GM19463 (cell line): ENCODE measurements around the gene CHORDC1.
"Not testable (repeated sequence)": the region's sequence is repeated elsewhere in the genome, so short reads cannot be mapped to it uniquely, and the experiment has no call there.

Source experiments
- ATAC-seq: cut with Tn5 transposase; IDR thresholded peaks from one replicate; pipeline ENCODE4 v1.9.1; 2021; ENCODE audit warnings: mild to moderate bottlenecking, moderate library complexity; ENCODE audit not compliant: unreplicated experiment

CHORDC1 gene

DNA sequence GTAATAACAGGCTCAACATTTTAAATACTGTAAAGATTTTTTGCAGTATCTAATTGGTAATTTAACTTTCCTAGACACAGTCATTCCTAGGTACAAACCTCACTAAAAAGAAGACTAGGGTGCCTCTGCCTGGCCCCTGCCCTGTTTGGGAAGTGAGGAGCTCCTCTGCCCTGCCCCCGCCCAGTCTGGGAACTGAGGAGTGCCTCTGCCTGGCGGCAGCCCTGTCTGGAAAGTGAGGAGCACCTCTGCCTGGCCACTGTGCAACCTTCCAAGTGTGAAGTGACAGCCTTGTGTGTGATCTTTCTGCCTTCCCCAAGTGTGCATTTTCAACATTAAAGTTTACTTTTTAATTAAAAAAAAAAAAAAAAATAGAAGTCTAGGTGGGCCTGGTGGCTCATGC, 4.2 kb downstream of the CHORDC1 start:
- ATAC-seq, result no peak

GRCh38 chr11:90216611-90217010, 6.2 kb downstream of the CHORDC1 start:
- no peak for ATAC-seq

DNA sequence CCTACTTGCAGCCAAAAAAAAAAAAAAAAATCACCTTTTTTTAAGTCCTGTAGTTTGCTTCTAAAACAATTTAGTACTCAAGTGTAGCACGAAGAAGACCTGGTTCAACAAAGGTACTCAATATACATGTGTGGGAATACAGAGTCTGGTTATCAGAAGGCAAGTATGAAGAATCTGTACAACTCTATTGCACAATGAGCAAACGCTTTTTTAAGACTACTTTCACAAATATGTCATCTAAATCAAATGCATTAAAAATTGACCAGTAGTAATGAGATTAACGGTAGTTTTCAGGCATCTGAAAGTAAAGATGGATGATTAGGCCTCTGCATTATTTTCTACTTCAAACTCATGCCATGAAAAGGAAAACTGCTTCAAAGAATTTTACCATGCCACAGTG, 9.5 kb downstream of the CHORDC1 start:
- ATAC-seq, result no peak

- no peak for ATAC-seq
Measured at GRCh38 chr11:90208857-90209256, 14.0 kb downstream of the CHORDC1 start.

- ATAC-seq, result not testable (repeated sequence)
Measured at GRCh38 chr11:90207992-90208391, 14.9 kb downstream of the CHORDC1 start.

DNA sequence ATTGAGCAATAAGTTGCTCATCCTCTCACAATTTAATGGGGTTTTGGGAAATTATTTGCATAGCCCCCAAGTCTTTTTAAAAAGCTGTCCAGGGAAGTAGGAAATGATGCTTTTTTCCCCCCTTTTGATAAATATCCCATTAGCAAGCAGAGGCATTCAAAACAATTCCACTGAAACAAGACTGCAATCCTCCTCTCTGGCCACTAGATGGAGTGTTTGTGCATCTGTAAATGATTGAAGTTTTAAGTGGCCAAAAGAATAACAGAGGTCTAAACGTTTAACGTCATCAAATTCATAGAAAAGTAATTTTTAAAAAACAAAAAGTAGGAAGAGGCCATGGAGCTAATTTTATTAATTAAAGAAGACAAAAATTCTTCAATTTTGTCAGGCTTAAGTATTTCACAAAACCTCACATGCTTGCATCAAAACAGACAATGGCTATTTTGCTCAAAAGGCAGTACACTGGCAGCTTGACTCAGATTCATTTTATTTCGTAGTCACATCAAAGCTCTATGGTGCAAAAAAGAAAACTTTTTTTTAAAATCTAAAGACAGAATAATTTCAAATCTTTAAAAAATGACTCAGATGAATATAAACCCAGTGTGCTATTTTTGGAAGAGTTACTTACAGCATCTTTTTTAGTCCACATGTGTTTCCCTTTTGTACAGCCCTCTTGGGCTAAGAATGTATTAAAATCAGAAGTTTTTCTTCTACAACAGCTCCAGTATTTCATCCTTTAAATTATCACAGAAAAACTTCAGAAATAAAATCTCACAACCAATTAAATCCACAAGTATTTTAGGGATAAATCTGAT, 17.8 kb downstream of the CHORDC1 start:
- peak; percentile 78 for ATAC-seq

- ATAC-seq, result no peak
Measured at GRCh38 chr11:90204407-90204806, 18.4 kb downstream of the CHORDC1 start.

DNA sequence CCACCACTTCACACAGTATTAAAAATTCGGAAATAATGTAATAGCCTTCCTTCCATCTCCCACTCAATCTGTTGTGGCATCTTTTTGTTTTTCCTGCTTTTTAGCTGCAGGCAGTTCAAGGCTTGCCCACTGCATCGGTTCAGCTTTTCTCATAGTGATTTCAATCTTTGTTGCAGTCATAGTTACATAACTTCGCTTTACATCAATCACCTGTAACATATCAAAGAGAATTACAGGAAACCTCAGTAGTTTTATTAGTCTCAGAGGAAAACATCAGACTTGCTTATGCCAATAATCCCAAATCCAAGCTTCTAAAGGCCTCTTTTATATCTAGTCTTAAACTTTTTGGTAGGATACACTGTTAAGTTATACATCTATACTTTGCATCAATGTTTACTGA, 20.5 kb downstream of the CHORDC1 start:
- no peak for ATAC-seq

DNA sequence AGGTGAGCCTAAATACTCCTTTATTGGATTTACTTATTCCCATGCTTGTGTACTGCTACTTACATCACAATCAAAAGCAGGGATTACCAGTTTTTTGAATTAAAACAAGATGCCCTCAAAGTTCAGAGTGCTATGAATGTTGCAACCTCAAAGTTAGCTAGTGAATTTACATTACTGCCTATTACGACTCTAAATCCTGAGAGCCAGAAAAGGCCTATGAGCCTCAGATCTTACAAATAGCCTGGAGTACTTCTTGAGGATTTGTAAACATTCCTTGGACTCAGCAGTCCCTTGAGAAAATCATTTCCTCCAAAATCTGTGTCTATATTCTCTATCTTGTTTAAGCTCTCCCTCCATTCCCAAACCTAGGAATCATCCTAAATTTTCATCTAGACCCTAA, 25.5 kb downstream of the CHORDC1 start:
- ATAC-seq, result no peak

- no peak for ATAC-seq
Measured at GRCh38 chr11:90192869-90193582, 29.8 kb downstream of the CHORDC1 start.

DNA sequence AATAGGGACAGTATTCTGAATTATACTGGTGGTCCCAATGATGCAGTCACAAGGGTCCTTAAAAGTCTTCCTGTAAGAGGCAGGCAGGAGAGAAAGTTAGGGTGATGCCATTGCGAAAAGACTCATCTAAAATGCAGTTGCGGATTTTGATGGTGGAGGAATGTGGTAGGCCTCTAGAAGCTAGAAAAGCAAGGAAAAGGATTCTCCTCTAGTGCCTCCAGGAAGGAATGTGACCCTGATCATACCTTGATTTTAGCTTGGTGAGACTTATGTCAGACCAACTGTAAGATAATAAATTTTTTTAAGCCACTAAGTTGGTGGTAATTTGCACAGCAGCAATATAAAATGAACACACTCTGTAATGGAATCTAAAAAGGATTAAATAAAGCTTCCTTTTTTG, 33.8 kb downstream of the CHORDC1 start:
- no peak for ATAC-seq

GRCh38 chr11:90187839-90188238, 35.0 kb downstream of the CHORDC1 start:
- no peak for ATAC-seq

- ATAC-seq, result no peak
Measured at GRCh38 chr11:90179923-90180322, 42.9 kb downstream of the CHORDC1 start.

DNA sequence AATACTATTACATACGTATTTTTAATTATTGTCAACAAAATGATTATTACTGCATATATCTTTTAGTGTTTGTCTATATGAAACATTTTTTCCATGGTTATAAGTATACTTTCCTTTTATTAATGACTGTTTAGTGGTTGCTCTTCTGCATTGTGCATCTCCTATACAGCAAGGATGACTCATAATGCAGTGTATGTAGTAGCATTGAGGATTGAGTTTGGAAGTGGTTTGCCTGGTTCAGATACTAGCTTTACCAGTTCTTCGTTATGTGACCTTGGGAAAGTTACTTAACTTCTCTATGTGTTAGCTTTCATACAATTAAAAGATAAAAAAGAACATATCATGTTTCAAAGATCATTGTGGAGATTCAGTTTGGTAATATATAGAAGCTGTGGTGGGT, 44.1 kb downstream of the CHORDC1 start:
- ATAC-seq, result no peak

DNA sequence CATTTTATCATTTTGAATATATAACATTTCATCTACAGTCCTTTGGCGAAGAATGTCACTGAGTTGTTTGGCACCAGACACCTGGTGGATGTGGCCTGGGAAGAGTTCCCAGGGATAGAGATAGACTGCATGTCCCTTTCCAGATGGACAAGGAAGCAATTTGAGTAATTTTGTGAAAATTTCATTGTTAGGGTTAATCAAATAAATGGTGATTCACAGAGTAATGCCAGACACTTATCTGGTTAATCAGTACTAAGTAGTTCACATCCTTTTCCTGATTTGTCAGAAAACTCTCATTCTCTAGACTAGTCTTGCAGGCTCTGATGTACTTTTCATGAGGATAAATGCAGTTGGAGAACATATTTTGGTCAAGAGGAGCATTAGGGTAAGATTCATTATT, 46.8 kb downstream of the CHORDC1 start:
- no peak for ATAC-seq

- no peak for ATAC-seq
Measured at GRCh38 chr11:90171359-90171758, 51.5 kb downstream of the CHORDC1 start.

- no peak for ATAC-seq
Measured at GRCh38 chr11:90168571-90168970, 54.3 kb downstream of the CHORDC1 start.

- not testable (repeated sequence) for ATAC-seq
Measured at GRCh38 chr11:90167704-90168103, 55.1 kb downstream of the CHORDC1 start.

DNA sequence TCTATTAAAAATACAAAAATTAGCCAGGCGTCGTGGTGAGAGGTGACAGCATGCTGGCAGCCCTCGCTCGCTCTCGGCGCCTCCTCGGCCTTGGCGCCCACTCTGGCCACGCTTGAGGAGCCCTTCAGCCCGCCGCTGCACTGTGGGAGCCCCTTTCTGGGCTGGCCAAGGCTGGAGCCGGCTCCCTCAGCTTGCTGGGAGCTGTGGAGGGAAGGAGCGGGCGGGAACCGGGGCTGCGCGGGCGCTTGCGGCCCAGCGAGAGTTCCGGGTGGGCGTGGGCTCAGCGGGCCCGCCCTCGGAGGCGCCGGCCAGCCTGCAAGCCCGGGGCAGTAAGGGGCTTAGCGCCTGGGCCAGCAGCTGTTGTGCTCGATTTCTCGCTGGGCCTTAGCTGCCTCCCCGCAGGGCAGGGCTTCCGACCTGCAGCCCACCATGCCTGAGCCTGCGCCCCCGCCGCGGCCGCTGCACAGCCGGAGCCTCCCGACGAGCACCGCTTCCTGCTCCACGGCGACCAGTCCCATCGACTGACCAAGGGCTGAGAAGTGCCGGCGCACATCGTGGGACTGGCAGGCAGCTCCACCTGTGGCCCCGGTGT, 55.8 kb downstream of the CHORDC1 start:
- ATAC-seq, result not testable (repeated sequence)
